Panc1 (cell line): ENCODE measurements around the gene NTNG1.

ENCODE experiments used
- SIN3A ChIP-seq: IDR thresholded peaks from 2 replicates; pipeline ENCODE4 v1.6.1; 2012; ENCODE audit warnings: low read depth, mild to moderate bottlenecking, low read length, moderate library complexity, borderline replicate concordance; ENCODE audit not compliant: insufficient read depth
- TF ChIP-seq, protein P1 (sequence below): fragments of 450-650 bp; IDR thresholded peaks from 2 replicates; pipeline ENCODE4 v1.5.1; 2017; ENCODE audit warnings: mild to moderate bottlenecking
- TF ChIP-seq, protein P2 (sequence below), 2 experiments: IDR thresholded peaks; 2 replicates each; pipeline ENCODE4 v1.6.1; 2011 to 2012; ENCODE audit warnings: low read depth in 2 of 2, control low read depth in 1 of 2, low read length in 1 of 2, mild to moderate bottlenecking in 1 of 2, moderate library complexity in 1 of 2; ENCODE audit not compliant: insufficient read depth in 1 of 2

DNA sequence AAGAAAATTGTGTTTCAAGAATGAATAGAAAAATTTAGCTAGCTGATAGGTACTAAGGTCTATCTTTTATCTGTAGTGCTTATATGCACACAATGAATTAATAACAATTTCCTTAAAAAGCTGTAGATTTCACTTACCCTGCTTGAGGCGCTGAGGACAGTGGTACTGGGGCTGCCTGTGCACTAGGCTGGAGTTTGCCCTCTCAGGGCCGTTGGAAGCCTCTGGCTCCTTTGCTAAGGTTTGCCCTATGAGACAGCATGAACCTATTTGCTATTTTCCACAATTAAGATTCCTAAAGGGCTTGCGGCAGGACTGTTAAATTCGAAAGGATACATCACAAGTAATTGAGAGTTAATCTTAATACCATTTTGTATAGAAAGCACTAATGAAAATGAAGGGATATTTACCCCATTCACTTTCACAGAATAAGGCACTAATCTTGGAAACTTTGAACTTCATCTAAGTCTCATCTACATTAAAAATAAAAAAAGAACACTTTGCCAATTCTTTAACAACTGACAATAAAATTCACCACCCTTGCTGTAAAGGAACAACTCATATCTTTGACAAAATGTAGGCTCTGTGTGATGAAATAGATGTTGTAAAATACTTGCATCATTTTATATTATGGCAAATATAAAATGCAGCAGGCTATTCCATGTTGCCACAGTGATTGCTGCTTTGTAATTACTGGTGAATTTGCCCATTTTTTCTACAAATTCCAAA is 293.0 kb downstream of the NTNG1 start:
- TF ChIP-seq, protein P1, sequence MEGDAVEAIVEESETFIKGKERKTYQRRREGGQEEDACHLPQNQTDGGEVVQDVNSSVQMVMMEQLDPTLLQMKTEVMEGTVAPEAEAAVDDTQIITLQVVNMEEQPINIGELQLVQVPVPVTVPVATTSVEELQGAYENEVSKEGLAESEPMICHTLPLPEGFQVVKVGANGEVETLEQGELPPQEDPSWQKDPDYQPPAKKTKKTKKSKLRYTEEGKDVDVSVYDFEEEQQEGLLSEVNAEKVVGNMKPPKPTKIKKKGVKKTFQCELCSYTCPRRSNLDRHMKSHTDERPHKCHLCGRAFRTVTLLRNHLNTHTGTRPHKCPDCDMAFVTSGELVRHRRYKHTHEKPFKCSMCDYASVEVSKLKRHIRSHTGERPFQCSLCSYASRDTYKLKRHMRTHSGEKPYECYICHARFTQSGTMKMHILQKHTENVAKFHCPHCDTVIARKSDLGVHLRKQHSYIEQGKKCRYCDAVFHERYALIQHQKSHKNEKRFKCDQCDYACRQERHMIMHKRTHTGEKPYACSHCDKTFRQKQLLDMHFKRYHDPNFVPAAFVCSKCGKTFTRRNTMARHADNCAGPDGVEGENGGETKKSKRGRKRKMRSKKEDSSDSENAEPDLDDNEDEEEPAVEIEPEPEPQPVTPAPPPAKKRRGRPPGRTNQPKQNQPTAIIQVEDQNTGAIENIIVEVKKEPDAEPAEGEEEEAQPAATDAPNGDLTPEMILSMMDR: no peak
- TF ChIP-seq, protein P2, sequence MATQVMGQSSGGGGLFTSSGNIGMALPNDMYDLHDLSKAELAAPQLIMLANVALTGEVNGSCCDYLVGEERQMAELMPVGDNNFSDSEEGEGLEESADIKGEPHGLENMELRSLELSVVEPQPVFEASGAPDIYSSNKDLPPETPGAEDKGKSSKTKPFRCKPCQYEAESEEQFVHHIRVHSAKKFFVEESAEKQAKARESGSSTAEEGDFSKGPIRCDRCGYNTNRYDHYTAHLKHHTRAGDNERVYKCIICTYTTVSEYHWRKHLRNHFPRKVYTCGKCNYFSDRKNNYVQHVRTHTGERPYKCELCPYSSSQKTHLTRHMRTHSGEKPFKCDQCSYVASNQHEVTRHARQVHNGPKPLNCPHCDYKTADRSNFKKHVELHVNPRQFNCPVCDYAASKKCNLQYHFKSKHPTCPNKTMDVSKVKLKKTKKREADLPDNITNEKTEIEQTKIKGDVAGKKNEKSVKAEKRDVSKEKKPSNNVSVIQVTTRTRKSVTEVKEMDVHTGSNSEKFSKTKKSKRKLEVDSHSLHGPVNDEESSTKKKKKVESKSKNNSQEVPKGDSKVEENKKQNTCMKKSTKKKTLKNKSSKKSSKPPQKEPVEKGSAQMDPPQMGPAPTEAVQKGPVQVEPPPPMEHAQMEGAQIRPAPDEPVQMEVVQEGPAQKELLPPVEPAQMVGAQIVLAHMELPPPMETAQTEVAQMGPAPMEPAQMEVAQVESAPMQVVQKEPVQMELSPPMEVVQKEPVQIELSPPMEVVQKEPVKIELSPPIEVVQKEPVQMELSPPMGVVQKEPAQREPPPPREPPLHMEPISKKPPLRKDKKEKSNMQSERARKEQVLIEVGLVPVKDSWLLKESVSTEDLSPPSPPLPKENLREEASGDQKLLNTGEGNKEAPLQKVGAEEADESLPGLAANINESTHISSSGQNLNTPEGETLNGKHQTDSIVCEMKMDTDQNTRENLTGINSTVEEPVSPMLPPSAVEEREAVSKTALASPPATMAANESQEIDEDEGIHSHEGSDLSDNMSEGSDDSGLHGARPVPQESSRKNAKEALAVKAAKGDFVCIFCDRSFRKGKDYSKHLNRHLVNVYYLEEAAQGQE (IDR thresholded peaks at IDR 0.05; ENCODE audit: insufficient read depth in 1 of 2, low read depth in 2 of 2, low read length in 1 of 2): no peak
- TF ChIP-seq SIN3A: no peak
